ENCODE measurements around the gene MTHFD1L. TPM values are rescaled to one million over a fixed set of nuclear protein-coding genes. Genes with fewer than 3 reads are reported as not detected.

The MTHFD1L gene
- total RNA-seq, 1 donor from 2014 or later: 10.4 TPM

DNA sequence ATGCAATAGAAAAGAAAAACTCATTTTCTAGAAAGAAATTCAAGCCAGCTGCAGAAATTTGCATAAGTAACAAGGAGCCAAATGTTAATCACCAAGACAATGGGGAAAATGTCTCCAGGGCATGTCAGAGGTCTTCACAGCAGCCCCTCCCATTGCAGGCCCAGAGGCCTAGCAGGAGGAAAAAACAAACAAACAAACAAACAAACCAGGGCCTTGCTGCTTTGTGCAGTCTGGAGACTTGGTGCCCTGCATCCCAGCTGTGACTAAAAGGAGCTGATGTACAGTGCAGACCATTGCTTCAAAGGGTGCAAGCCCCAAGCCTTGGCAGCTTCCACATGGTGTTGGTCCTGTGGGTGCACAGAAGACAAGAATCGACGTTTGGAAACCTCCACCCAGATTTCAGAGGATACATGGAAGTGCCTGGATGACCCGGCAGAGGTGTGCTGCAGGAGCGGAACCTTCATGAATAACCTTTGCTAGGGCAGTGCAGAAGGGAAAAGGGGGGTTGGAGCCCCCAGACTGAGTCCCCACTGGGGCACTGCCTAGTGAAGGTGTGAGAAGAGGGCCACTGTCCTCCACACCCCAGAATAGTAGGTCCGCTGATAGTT is 263.4 kb downstream of the MTHFD1L start:
- Histone ChIP-seq H3K27ac (no peak overlapping the region), H3K4me3 (no peak overlapping the region), H3K4me1 (no peaks in the 10 kb centered on the region), H3K36me3 (no peaks in the 10 kb centered on the region), H3K9me3 (no peaks in the 10 kb centered on the region), H3K27me3 (no peaks in the 10 kb centered on the region)
- intact Hi-C loops (cut with DNase I): no loop called here
- TF ChIP-seq, protein P1, sequence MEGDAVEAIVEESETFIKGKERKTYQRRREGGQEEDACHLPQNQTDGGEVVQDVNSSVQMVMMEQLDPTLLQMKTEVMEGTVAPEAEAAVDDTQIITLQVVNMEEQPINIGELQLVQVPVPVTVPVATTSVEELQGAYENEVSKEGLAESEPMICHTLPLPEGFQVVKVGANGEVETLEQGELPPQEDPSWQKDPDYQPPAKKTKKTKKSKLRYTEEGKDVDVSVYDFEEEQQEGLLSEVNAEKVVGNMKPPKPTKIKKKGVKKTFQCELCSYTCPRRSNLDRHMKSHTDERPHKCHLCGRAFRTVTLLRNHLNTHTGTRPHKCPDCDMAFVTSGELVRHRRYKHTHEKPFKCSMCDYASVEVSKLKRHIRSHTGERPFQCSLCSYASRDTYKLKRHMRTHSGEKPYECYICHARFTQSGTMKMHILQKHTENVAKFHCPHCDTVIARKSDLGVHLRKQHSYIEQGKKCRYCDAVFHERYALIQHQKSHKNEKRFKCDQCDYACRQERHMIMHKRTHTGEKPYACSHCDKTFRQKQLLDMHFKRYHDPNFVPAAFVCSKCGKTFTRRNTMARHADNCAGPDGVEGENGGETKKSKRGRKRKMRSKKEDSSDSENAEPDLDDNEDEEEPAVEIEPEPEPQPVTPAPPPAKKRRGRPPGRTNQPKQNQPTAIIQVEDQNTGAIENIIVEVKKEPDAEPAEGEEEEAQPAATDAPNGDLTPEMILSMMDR (IDR thresholded peaks at IDR 0.05): no peak
- no peak for DNase-seq (ENCODE audit: low spot score in 2 of 2)

DNA sequence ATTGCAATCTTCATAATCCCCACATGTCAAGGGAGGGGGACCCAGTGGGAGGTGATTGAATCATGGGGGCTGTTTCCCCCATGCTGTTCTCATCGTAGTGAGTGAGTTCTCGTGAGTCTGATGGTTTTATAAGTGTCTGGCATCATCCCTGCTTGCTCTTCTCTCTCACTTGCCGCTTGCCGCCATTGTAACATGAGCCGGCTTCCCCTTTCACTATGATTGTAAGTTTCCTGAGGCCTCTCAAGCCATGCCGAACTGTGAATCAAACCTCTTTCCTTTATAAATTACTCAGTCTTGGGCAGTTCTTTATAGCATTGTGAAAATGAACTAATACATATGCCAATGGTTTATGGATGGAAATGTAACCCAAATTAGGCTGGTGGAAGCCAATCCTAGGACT is 264.8 kb downstream of the MTHFD1L start:
- no peak for DNase-seq (ENCODE audit: low spot score in 2 of 2)
- Histone ChIP-seq H3K4me3 (no peak overlapping the region), H3K27me3 (no peaks in the 10 kb centered on the region), H3K9me3 (peaks cover 0 to 8% of the 10 kb centered on the region in 2 donors), H3K36me3 (no peaks in the 10 kb centered on the region), H3K27ac (no peak overlapping the region), H3K4me1 (no peaks in the 10 kb centered on the region)
- intact Hi-C loops (cut with DNase I): no loop called here
- TF ChIP-seq, protein P1 (IDR thresholded peaks at IDR 0.05): no peak

DNA sequence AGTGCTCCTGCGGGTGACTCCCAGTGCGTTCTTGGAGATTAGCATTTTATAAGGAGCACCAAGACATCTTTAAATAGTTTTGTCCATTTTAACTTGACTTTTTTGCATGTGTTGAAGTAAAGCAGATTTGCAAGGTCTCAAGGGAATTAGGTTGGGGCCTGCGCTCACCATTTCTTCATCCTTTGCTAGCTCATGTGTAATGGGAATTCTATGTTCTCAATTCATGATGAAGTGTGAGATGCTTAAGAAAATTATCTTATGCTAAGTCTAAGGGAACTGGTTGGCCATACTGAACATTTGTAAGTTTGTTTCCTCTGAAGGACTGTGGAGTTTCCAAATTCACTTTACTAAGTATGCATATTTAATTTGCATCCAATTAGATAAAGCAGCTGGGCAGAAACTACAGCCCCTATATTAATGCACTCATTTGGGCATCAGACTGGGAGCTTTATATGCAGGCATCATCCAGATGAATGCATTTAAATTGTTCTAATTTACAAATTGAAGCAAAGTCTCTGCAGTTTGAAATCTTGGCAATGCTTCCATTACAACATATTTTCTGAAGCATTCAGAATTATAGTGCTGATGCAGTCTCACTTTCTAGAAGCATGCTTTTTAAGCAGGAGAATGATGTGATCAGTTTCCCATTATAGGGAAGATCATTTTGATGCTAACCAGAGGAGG is 266.0 kb downstream of the MTHFD1L start:
- H3K27ac ChIP-seq: no peak overlapping the region
- intact Hi-C loops (cut with DNase I): no loop called here
- DNase-seq (ENCODE audit: low spot score in 2 of 2): no peak
- H3K9me3 ChIP-seq: peaks cover 0 to 8% of the 10 kb centered on the region in 2 donors
- TF ChIP-seq, protein P1 (IDR thresholded peaks at IDR 0.05): no peak
- H3K4me3 ChIP-seq: no peak overlapping the region
- no peaks in the 10 kb centered on the region for H3K36me3 ChIP-seq
- H3K27me3 ChIP-seq: no peaks in the 10 kb centered on the region
- H3K4me1 ChIP-seq: no peaks in the 10 kb centered on the region

DNA sequence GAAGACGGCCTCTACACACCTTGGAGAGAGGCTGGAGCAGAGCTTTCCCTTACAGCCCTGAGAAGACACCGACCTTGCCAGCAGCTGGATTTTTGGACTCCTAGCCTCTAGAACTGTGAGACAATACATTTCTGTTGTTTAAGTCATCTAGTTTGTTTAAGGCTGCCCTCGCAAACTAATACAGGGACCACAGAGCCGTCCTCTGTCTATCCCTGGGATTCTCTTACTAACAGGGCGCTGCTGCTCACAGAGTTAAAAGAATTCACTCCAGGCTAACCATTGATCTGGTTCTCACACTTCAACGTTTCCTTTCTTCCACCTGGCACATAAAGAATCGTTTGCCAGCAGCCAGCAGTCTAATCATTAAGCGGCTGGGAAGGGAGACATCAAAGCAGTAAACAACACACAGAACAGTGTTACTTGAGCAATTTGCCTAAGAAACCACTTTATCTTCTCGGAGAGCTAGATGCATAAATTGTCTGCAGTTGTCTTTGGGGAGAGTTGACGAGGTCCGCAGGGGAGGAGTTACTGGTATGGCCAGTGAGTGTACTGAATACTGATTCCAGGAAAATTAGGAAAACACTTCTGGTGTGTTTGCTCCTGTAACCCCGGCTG is 270.7 kb downstream of the MTHFD1L start:
- DNase-seq (ENCODE audit: low spot score in 2 of 2): no peak
- Histone ChIP-seq H3K27me3 (no peaks in the 10 kb centered on the region), H3K4me3 (no peak overlapping the region), H3K4me1 (no peaks in the 10 kb centered on the region), H3K27ac (no peak overlapping the region), H3K36me3 (no peaks in the 10 kb centered on the region), H3K9me3 (peaks cover 0 to 8% of the 10 kb centered on the region in 2 donors)
- intact Hi-C loops (cut with DNase I): no loop called here
- TF ChIP-seq, protein P1 (IDR thresholded peaks at IDR 0.05): no peak

DNA sequence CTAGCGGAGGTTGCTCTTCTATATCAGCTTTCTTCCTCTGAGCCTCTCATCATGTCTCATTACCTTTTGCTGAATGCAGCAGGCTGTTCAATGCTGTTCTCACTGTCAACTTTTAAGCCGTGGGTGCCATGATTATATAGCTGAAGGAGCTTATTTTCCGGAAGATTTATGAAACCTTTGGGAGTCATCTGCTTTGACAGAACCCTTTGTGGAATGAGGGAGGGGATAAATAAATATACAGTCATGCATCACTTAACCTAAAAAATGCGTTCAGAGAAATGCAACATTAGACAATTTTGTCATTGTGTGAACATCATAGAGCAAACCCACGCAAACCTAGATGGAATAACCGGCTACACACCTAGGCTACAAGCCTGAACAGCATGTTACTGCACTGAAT is 272.0 kb downstream of the MTHFD1L start:
- H3K9me3 ChIP-seq: peaks cover 0 to 8% of the 10 kb centered on the region in 2 donors
- no peaks in the 10 kb centered on the region for H3K27me3 ChIP-seq
- intact Hi-C loops (cut with DNase I): no loop called here

More for the DNA sequence above, 272.0 kb downstream of the MTHFD1L start:
- Histone ChIP-seq H3K4me1 (no peaks in the 10 kb centered on the region), H3K27ac (no peak overlapping the region), H3K4me3 (no peak overlapping the region), H3K36me3 (no peaks in the 10 kb centered on the region)
- TF ChIP-seq, protein P1 (IDR thresholded peaks at IDR 0.05): no peak
- no peak for DNase-seq (ENCODE audit: low spot score in 2 of 2)
